GM12864 (cell line): ENCODE results near the gene HDDC3.

Experiments
- DNase-seq: peaks from one replicate; pipeline ENCODE4 v3.0.0-alpha.2; 2011; ENCODE audit warnings: low read depth
- H3K4me3 ChIP-seq: 2 replicates; pipeline ENCODE4 v1.5.1; 2011; ENCODE audit warnings: mild to moderate bottlenecking, low read depth, low read length, control low read depth
- CTCF ChIP-seq: IDR thresholded peaks from 2 replicates; pipeline ENCODE4 v1.5.1; 2011; ENCODE audit warnings: low read depth, mild to moderate bottlenecking, moderate library complexity, low read length, control low read depth, inconsistent platforms; ENCODE audit errors: missing control alignments

HDDC3 gene

GRCh38 chr15:90889313-90889730 lies 43.0 kb downstream of the HDDC3 start:
- H3K4me3 ChIP-seq = no peak overlapping the region
- no peak for TF ChIP-seq CTCF
- no peak for DNase-seq

- DNase-seq = no peak
- no peak for TF ChIP-seq CTCF
- H3K4me3 ChIP-seq = no peak overlapping the region
These were observed 45.3 kb downstream of the HDDC3 start for GRCh38 chr15:90887037-90887481.

- H3K4me3 ChIP-seq = no peak overlapping the region
- no peak for DNase-seq
These were observed 46.1 kb downstream of the HDDC3 start for GRCh38 chr15:90886291-90886614.

GRCh38 chr15:90885432-90886290 lies 46.7 kb downstream of the HDDC3 start:
- TF ChIP-seq CTCF = peak; percentile 97
- peak; percentile 19 for DNase-seq
- no peak overlapping the region for H3K4me3 ChIP-seq

More at GRCh38 chr15:90886291-90886614, 46.1 kb downstream of the HDDC3 start:
- TF ChIP-seq CTCF = no peak

- no peak for TF ChIP-seq CTCF
- H3K4me3 ChIP-seq = no peak overlapping the region
- no peak for DNase-seq
These were observed 47.5 kb downstream of the HDDC3 start for GRCh38 chr15:90884719-90885431.

- no peak for TF ChIP-seq CTCF
- no peak for DNase-seq
- H3K4me3 ChIP-seq = peak within 1 kb of the TSS; percentile 3; the same call in 1 of the 2 replicates
These were observed 48.2 kb downstream of the HDDC3 start, which contains the start of gene FES for GRCh38 chr15:90883976-90884718. Gene FES, plus strand, starts transcription at chr15:90884504. Its CDS starts 542 bp downstream, at chr15:90885046.
